Trophoblast cell (in vitro differentiated cells and primary cell): Measurements from ENCODE around the gene ATP6V0D1.

ENCODE experiments used
- DNase-seq, 2 donors: peaks; one replicate each; pipeline ENCODE4 v3.0.0-alpha.2; 2016
- H2AFZ ChIP-seq: 2 replicates; pipeline ENCODE4 v1.6.1; 2013; ENCODE audit warnings: low read length, moderate library complexity, mild to moderate bottlenecking; ENCODE audit not compliant: insufficient read depth, poor library complexity
- H2AK5ac ChIP-seq: 2 replicates; pipeline ENCODE4 v1.6.1; 2013; ENCODE audit warnings: mild to moderate bottlenecking, low read length
- H2BK120ac ChIP-seq: 2 replicates; pipeline ENCODE4 v1.6.1; 2013; ENCODE audit warnings: low read length, mild to moderate bottlenecking, moderate library complexity; ENCODE audit not compliant: insufficient read depth, poor library complexity
- H2BK12ac ChIP-seq: 2 replicates; pipeline ENCODE4 v1.6.1; 2013; ENCODE audit warnings: mild to moderate bottlenecking, low read length, moderate library complexity
- H2BK5ac ChIP-seq: 2 replicates; pipeline ENCODE4 v1.6.1; 2013; ENCODE audit warnings: low read length, low read depth, moderate library complexity, mild to moderate bottlenecking; ENCODE audit not compliant: poor library complexity
- H3K14ac ChIP-seq: 2 replicates; pipeline ENCODE4 v1.6.1; 2013; ENCODE audit warnings: mild to moderate bottlenecking, low read length
- H3K18ac ChIP-seq: 2 replicates; pipeline ENCODE4 v1.6.1; 2013; ENCODE audit warnings: mild to moderate bottlenecking, low read length
- H3K23ac ChIP-seq: 2 replicates; pipeline ENCODE4 v1.6.1; 2013; ENCODE audit warnings: low read length
- H3K27ac ChIP-seq: 2 replicates; pipeline ENCODE4 v1.5.1; 2013; ENCODE audit warnings: low read depth, mild to moderate bottlenecking, inconsistent platforms, low read length, moderate library complexity
- H3K27me3 ChIP-seq: 2 replicates; pipeline ENCODE4 v1.6.1; 2013; ENCODE audit warnings: inconsistent platforms, mild to moderate bottlenecking, low read length, moderate library complexity; ENCODE audit not compliant: insufficient read depth
- H3K36me3 ChIP-seq, 2 experiments: 1 replicate in 1 of 2; 2 replicates in 1 of 2; pipeline ENCODE4 v1.6.1; 2013; ENCODE audit warnings: low read length in 2 of 2, mild to moderate bottlenecking in 2 of 2, moderate library complexity in 1 of 2; ENCODE audit not compliant: insufficient read depth in 2 of 2, control insufficient read depth in 1 of 2
- H3K4ac ChIP-seq: 2 replicates; pipeline ENCODE4 v1.6.1; 2013; ENCODE audit warnings: low read depth, mild to moderate bottlenecking, low read length, moderate library complexity
- H3K4me1 ChIP-seq, 2 experiments: 1 replicate in 1 of 2; 2 replicates in 1 of 2; pipeline ENCODE4 v1.6.1; 2013; ENCODE audit warnings: low read length in 2 of 2, mild to moderate bottlenecking in 2 of 2, moderate library complexity in 1 of 2; ENCODE audit not compliant: insufficient read depth in 2 of 2, control insufficient read depth in 1 of 2
- H3K4me2 ChIP-seq: 2 replicates; pipeline ENCODE4 v1.6.1; 2013; ENCODE audit warnings: inconsistent platforms, mild to moderate bottlenecking, low read length, moderate library complexity
- H3K4me3 ChIP-seq: 2 replicates; pipeline ENCODE4 v1.5.1; 2013; ENCODE audit warnings: mild to moderate bottlenecking, low read depth, low read length, inconsistent platforms
- H3K79me1 ChIP-seq: one replicate; pipeline ENCODE4 v1.6.1; 2013; ENCODE audit warnings: low read length
- H3K79me2 ChIP-seq: 2 replicates; pipeline ENCODE4 v1.6.1; 2013; ENCODE audit warnings: low read length, mild to moderate bottlenecking; ENCODE audit not compliant: control insufficient read depth, insufficient read depth, poor library complexity
- H3K9ac ChIP-seq: 2 replicates; pipeline ENCODE4 v1.6.1; 2013; ENCODE audit warnings: mild to moderate bottlenecking, low read length
- H3K9me3 ChIP-seq: 2 replicates; pipeline ENCODE4 v1.6.1; 2013; ENCODE audit warnings: low read depth, mild to moderate bottlenecking, control low read depth, inconsistent platforms, low read length; ENCODE audit not compliant: insufficient read depth
- H4K12ac ChIP-seq: 2 replicates; pipeline ENCODE4 v1.6.1; 2013; ENCODE audit warnings: low read depth, mild to moderate bottlenecking, low read length, moderate library complexity
- H4K8ac ChIP-seq: 2 replicates; pipeline ENCODE4 v1.6.1; 2013; ENCODE audit warnings: low read depth, mild to moderate bottlenecking, low read length, moderate library complexity
- H4K91ac ChIP-seq: one replicate; pipeline ENCODE4 v1.6.1; 2013; ENCODE audit warnings: low read depth, mild to moderate bottlenecking, low read length, moderate library complexity
- WGBS: extraction: QIAGEN DNeasy Blood & Tissue Kit; methylation state at CpG from one replicate; pipeline ENCODE4 v1.1.7; 2013; ENCODE audit warnings: missing lambda C conversion rate; ENCODE audit not compliant: insufficient read length, insufficient coverage; ENCODE audit errors: extremely low coverage; 5-methylcytosine and 5-hydroxymethylcytosine counted together

Gene ATP6V0D1

DNA sequence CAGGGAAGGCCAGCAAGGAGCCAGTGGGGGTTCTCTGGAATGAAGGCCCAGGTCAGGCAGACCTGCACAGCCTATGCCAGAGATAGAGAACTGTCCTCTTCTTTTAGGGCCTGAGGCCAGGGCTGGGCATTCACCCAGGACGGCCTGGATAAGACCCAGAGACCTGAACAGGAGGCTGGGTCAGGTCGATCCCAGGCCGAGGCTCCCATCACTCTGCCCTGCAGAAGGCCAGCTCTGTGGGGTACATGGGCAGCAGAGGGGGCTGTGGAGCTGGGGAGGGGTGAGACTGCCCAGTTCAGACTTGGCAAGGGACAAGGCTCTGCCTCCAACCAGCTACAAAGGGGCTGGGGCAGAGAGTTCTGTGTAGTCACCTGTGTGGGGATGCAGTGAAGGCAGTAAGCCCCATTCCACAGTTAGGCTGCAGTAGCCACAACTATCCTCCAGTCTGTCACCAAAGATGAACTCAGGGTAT lies 35.5 kb downstream of the ATP6V0D1 start:
- no peaks in the 10 kb centered on the region for H3K79me2 ChIP-seq
- no peak overlapping the region for H2AK5ac ChIP-seq
- H2AFZ ChIP-seq = no peak overlapping the region
- DNase-seq = no peak
- no CpG with 5 or more reads among the region's 3 CpGs for WGBS
- H2BK5ac ChIP-seq = no peak overlapping the region
- H3K9me3 ChIP-seq = peaks cover 3% of the 10 kb centered on the region
- H2BK120ac ChIP-seq = no peak overlapping the region
- no peak overlapping the region for H3K4me2 ChIP-seq
- H3K4me3 ChIP-seq = no peak overlapping the region
- no peak overlapping the region for H4K91ac ChIP-seq
- no peak overlapping the region for H4K8ac ChIP-seq
- no peaks in the 10 kb centered on the region for H3K4me1 ChIP-seq
- no peak overlapping the region for H3K14ac ChIP-seq
- no peak overlapping the region for H3K23ac ChIP-seq
- no peak overlapping the region for H4K12ac ChIP-seq
- peaks cover 48 to 62% of the 10 kb centered on the region in 2 experiments for H3K36me3 ChIP-seq
- no peak overlapping the region for H3K27ac ChIP-seq
- no peak overlapping the region for H2BK12ac ChIP-seq
- no peak overlapping the region for H3K18ac ChIP-seq
- no peak overlapping the region for H3K4ac ChIP-seq
- H3K79me1 ChIP-seq = no peaks in the 10 kb centered on the region
- H3K27me3 ChIP-seq = no peaks in the 10 kb centered on the region
- H3K9ac ChIP-seq = no peak overlapping the region

DNA sequence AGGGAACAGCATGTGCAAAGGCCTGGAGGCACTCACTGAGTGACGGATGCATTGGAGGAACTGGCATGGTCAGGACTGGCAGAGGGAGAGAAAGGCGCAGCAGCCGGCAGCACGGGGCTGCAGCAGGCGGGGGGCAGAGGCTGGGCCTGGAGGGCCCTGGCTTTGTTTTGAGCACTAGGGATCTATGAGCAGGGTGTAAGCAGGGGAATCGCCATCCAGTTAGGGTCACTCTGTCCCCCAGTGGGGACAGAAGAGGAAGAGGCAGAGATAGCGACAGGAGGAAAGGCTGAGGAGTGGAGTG lies 35.9 kb downstream of the ATP6V0D1 start:
- Histone ChIP-seq H3K9ac (no peak overlapping the region), H3K14ac (no peak overlapping the region), H3K4me3 (no peak overlapping the region), H2BK120ac (no peak overlapping the region), H3K23ac (no peak overlapping the region), H3K36me3 (peaks cover 52 to 63% of the 10 kb centered on the region in 2 experiments), H4K91ac (no peak overlapping the region), H3K79me2 (no peaks in the 10 kb centered on the region), H4K8ac (no peak overlapping the region), H3K27me3 (no peaks in the 10 kb centered on the region), H3K4ac (no peak overlapping the region), H3K4me1 (no peaks in the 10 kb centered on the region), H3K27ac (no peak overlapping the region), H2BK12ac (no peak overlapping the region), H4K12ac (no peak overlapping the region), H3K9me3 (peaks cover 3% of the 10 kb centered on the region), H3K4me2 (no peak overlapping the region), H3K79me1 (no peaks in the 10 kb centered on the region), H2AK5ac (no peak overlapping the region), H2BK5ac (no peak overlapping the region), H3K18ac (no peak overlapping the region), H2AFZ (no peak overlapping the region)
- no peak for DNase-seq
- WGBS = no CpG with 5 or more reads among the region's 7 CpGs

DNA sequence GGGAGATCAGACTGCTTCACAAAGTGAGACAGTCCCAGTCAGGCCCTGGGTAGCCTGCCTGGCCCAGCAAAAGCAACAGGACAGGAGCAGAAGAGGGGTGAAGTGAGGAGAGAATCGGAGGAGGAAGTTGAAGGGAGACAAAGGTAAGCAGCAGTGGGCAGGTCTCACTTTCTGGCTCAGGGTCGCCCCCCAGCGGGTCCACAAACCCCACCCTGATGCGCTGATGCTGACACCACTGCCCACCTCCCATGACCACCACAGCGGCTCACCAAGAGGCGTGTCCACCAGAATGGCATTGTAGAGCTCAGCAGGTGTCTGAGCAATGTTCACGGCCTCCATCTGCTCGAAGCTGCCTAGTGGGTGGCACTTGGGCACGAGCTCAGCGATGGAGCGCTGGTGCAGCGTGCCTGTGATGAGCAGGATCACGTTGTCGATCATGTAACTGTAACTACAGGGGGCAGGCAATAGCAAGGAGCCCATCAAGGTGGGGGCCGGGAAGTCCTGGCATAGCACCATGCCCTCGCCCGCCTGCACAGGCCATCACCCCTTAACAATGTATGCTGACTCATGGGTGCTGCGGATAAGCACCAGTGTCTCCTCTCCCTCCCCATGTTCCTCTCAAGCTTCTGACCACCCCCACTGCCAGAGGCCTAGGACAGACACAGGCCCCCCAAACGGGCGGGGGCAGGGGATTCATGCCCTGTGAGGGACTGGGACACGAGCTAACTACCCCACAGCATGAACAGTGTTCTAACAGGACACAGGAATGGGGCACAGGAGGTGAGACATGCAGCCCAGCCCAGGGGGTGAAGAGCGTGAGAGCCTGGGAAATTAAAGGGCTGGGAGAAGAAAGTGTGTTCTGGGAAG lies 36.5 kb downstream of the ATP6V0D1 start:
- no peak overlapping the region for H2AK5ac ChIP-seq
- H3K27me3 ChIP-seq = no peaks in the 10 kb centered on the region
- no peak overlapping the region for H4K12ac ChIP-seq
- H2BK12ac ChIP-seq = no peak overlapping the region
- H4K8ac ChIP-seq = no peak overlapping the region
- peaks cover 54 to 62% of the 10 kb centered on the region in 2 experiments for H3K36me3 ChIP-seq
- H2BK5ac ChIP-seq = no peak overlapping the region
- no peak overlapping the region for H3K9ac ChIP-seq
- no peak overlapping the region for H3K18ac ChIP-seq
- H3K9me3 ChIP-seq = peaks cover 5% of the 10 kb centered on the region
- no peaks in the 10 kb centered on the region for H3K4me1 ChIP-seq
- no peak overlapping the region for H2BK120ac ChIP-seq
- no peaks in the 10 kb centered on the region for H3K79me1 ChIP-seq
- WGBS = no CpG with 5 or more reads among the region's 22 CpGs
- no peak overlapping the region for H4K91ac ChIP-seq
- no peak overlapping the region for H3K23ac ChIP-seq
- no peak overlapping the region for H3K14ac ChIP-seq
- no peak overlapping the region for H2AFZ ChIP-seq
- H3K4me3 ChIP-seq = no peak overlapping the region
- DNase-seq = no peak
- H3K79me2 ChIP-seq = no peaks in the 10 kb centered on the region
- H3K4me2 ChIP-seq = no peak overlapping the region
- no peak overlapping the region for H3K27ac ChIP-seq
- no peak overlapping the region for H3K4ac ChIP-seq

DNA sequence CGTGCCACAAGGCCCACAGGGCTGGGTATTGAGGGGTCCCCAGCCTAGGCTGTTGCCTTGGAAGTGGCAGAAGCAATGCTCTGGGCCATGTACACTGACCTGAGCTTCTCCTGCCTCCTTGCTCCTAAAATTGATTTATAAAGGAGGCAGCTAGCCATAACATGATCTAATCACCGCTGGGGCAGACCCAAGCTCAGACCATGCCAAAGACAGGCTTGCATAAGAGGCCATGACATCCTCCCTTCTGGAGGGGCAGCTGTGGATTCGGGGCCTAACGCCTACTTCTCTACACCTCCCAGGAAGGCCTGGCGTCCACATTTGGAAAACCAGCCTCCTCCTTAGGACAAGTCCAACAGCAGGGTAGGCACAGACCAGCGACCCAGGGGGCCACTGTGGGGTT lies 37.7 kb downstream of the ATP6V0D1 start:
- H2BK5ac ChIP-seq = no peak overlapping the region
- no peak overlapping the region for H4K12ac ChIP-seq
- H3K79me1 ChIP-seq = no peaks in the 10 kb centered on the region
- H3K9ac ChIP-seq = no peak overlapping the region
- WGBS = no CpG with 5 or more reads among the region's 6 CpGs
- H3K14ac ChIP-seq = no peak overlapping the region
- H3K27me3 ChIP-seq = no peaks in the 10 kb centered on the region
- no peak overlapping the region for H3K18ac ChIP-seq
- no peak overlapping the region for H2BK120ac ChIP-seq
- no peak overlapping the region for H4K8ac ChIP-seq
- H3K4me2 ChIP-seq = no peak overlapping the region
- no peak overlapping the region for H2AFZ ChIP-seq
- no peak overlapping the region for H3K23ac ChIP-seq
- H3K27ac ChIP-seq = no peak overlapping the region
- peaks cover 5% of the 10 kb centered on the region for H3K9me3 ChIP-seq
- no peak overlapping the region for H2AK5ac ChIP-seq
- no peak overlapping the region for H4K91ac ChIP-seq
- peaks cover 63 to 68% of the 10 kb centered on the region in 2 experiments for H3K36me3 ChIP-seq
- no peak overlapping the region for H3K4me3 ChIP-seq
- H3K4me1 ChIP-seq = no peaks in the 10 kb centered on the region
- H3K79me2 ChIP-seq = no peaks in the 10 kb centered on the region
- H3K4ac ChIP-seq = no peak overlapping the region
- H2BK12ac ChIP-seq = no peak overlapping the region
- no peak for DNase-seq
